ENCODE data around the gene CCNL2.
"Not testable (repeated sequence)": the region's sequence is repeated elsewhere in the genome, so short reads cannot be mapped to it uniquely, and the experiment has no call there.

- not testable (repeated sequence) for TF ChIP-seq CTCF (tag by site-specific recombination; IDR thresholded peaks at IDR 0.05); ZNF629 (tag by site-specific recombination; IDR thresholded peaks at IDR 0.05); MYNN (tag by site-specific recombination; IDR thresholded peaks at IDR 0.05; ENCODE audit: borderline replicate concordance); ZBTB21 (tag by site-specific recombination; IDR thresholded peaks at IDR 0.05); ZNF558 (tag by site-specific recombination; IDR thresholded peaks at IDR 0.05); ZNF768 (tag by site-specific recombination; IDR thresholded peaks at IDR 0.05)
- TF ChIP-seq, protein P1, sequence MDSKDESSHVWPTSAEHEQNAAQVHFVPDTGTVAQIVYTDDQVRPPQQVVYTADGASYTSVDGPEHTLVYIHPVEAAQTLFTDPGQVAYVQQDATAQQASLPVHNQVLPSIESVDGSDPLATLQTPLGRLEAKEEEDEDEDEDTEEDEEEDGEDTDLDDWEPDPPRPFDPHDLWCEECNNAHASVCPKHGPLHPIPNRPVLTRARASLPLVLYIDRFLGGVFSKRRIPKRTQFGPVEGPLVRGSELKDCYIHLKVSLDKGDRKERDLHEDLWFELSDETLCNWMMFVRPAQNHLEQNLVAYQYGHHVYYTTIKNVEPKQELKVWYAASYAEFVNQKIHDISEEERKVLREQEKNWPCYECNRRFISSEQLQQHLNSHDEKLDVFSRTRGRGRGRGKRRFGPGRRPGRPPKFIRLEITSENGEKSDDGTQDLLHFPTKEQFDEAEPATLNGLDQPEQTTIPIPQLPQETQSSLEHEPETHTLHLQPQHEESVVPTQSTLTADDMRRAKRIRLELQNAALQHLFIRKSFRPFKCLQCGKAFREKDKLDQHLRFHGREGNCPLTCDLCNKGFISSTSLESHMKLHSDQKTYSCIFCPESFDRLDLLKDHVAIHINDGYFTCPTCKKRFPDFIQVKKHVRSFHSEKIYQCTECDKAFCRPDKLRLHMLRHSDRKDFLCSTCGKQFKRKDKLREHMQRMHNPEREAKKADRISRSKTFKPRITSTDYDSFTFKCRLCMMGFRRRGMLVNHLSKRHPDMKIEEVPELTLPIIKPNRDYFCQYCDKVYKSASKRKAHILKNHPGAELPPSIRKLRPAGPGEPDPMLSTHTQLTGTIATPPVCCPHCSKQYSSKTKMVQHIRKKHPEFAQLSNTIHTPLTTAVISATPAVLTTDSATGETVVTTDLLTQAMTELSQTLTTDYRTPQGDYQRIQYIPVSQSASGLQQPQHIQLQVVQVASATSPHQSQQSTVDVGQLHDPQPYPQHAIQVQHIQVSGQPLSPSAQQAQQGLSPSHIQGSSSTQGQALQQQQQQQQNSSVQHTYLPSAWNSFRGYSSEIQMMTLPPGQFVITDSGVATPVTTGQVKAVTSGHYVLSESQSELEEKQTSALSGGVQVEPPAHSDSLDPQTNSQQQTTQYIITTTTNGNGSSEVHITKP (tag by site-specific recombination; IDR thresholded peaks at IDR 0.05) = not testable (repeated sequence)
Measured at GRCh38 chr1:1370094-1370493, 29.0 kb downstream of the CCNL2 start.
